ENCODE measurements around the gene NUP214.
"Not testable (repeated sequence)": the region's sequence is repeated elsewhere in the genome, so short reads cannot be mapped to it uniquely, and the experiment has no call there.

The NUP214 gene

GRCh38 chr9:131148276-131148675 lies 22.9 kb downstream of the NUP214 start:
- no peak for TF ChIP-seq CTCF (IDR thresholded peaks at IDR 0.05; ENCODE audit: low read depth, low read length)
- no peak for DNase-seq (ENCODE audit: extremely low read depth, low read depth)

GRCh38 chr9:131148966-131149687 lies 23.7 kb downstream of the NUP214 start:
- TF ChIP-seq CTCF (IDR thresholded peaks at IDR 0.05; ENCODE audit: low read depth, low read length), result no peak
- no peak for DNase-seq (ENCODE audit: extremely low read depth, low read depth)

GRCh38 chr9:131149688-131150053 lies 24.3 kb downstream of the NUP214 start:
- TF ChIP-seq CTCF (IDR thresholded peaks at IDR 0.05; ENCODE audit: low read depth, low read length), result no peak
- no peak for DNase-seq (ENCODE audit: extremely low read depth, low read depth)

GRCh38 chr9:131153595-131153994 lies 28.2 kb downstream of the NUP214 start:
- DNase-seq (ENCODE audit: extremely low read depth, low read depth), result no peak
- no peak for TF ChIP-seq CTCF (IDR thresholded peaks at IDR 0.05; ENCODE audit: low read depth, low read length)

GRCh38 chr9:131158673-131159072 lies 33.3 kb downstream of the NUP214 start:
- DNase-seq (ENCODE audit: extremely low read depth, low read depth), result not testable (repeated sequence)

GRCh38 chr9:131160416-131161112 lies 35.2 kb downstream of the NUP214 start:
- DNase-seq (ENCODE audit: extremely low read depth, low read depth), result no peak
- TF ChIP-seq CTCF (IDR thresholded peaks at IDR 0.05; ENCODE audit: low read depth, low read length), result no peak

- TF ChIP-seq CTCF (IDR thresholded peaks at IDR 0.05; ENCODE audit: low read depth, low read length), result no peak
Observed at GRCh38 chr9:131161585-131161984, 36.2 kb downstream of the NUP214 start.

More at GRCh38 chr9:131161585-131161984, 36.2 kb downstream of the NUP214 start:
- no peak for DNase-seq (ENCODE audit: extremely low read depth, low read depth)
